ENCODE measurements around the gene PFN3. TPM values are rescaled to one million over a fixed set of nuclear protein-coding genes. Genes with fewer than 3 reads are reported as not detected.

The PFN3 gene
- total RNA-seq, 1 donor from 2014 or later: not detected

DNA sequence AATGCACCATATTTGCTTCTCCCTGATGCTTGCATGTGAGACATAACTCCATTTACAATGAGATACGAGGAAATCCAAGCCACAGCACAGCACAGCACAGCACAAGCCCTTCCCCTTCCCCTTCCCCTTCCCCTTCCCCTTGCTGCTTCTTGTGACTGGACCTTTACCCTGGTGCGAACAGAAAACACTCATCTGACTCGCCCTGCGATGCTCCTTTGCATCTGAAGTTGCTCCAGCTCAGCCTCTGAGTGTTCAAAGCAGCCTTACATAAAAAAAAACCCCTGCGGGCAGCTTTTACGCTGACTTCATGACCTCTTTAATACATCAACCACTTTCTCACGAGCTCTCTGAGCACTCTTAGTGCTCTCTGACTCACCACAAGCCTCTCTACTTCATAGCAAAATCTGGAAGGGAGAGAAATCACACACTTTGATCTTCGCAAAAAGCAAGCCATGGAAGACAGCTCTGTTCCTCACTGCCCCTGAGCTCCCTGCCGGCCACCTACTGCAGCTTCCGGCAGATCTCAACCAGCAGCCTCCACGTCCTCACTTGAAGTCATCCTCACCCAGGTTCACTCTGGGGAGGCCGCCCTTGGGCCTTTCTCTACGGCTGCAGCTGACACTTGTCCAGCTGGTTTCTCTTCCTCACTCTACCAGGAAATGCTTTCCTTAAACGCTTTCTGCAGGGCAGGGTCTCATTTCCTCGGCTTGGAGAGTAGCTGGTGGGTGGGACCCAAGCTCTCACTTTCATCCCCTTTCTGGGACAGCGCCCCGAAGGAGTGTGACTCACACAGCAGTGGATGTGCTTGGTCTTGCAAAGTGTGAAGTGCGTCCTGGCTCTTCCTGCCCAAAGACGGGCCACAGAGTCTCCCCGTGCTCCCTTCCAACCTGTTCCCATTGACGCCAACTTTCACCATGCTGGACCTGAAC lies 11.0 kb downstream of the PFN3 start:
- TF ChIP-seq, protein P1, sequence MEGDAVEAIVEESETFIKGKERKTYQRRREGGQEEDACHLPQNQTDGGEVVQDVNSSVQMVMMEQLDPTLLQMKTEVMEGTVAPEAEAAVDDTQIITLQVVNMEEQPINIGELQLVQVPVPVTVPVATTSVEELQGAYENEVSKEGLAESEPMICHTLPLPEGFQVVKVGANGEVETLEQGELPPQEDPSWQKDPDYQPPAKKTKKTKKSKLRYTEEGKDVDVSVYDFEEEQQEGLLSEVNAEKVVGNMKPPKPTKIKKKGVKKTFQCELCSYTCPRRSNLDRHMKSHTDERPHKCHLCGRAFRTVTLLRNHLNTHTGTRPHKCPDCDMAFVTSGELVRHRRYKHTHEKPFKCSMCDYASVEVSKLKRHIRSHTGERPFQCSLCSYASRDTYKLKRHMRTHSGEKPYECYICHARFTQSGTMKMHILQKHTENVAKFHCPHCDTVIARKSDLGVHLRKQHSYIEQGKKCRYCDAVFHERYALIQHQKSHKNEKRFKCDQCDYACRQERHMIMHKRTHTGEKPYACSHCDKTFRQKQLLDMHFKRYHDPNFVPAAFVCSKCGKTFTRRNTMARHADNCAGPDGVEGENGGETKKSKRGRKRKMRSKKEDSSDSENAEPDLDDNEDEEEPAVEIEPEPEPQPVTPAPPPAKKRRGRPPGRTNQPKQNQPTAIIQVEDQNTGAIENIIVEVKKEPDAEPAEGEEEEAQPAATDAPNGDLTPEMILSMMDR (IDR thresholded peaks at IDR 0.05; ENCODE audit: insufficient read depth, low read length, severe bottlenecking): peak; percentile 0

GRCh38 chr5:177388521-177389052 lies 11.9 kb downstream of the PFN3 start:
- H3K36me3 ChIP-seq (ENCODE audit: control insufficient read depth, insufficient read depth, low read length): no peaks in the 10 kb centered on the region
- H3K4me3 ChIP-seq (ENCODE audit: low read depth, low read length): no peak overlapping the region
- no peaks in the 10 kb centered on the region for H3K27me3 ChIP-seq (ENCODE audit: control insufficient read depth, insufficient read depth, low read length)
- FAIRE-seq (peak; percentile 13), DNase-seq (ENCODE audit: low read depth) (peak; percentile 93)
- TF ChIP-seq, protein P1 (IDR thresholded peaks at IDR 0.05; ENCODE audit: insufficient read depth, low read length, severe bottlenecking): no peak

More for the DNA sequence above, 11.0 kb downstream of the PFN3 start:
- Histone ChIP-seq H3K27me3 (ENCODE audit: control insufficient read depth, insufficient read depth, low read length) (no peaks in the 10 kb centered on the region), H3K4me3 (ENCODE audit: low read depth, low read length) (no peak overlapping the region), H3K36me3 (ENCODE audit: control insufficient read depth, insufficient read depth, low read length) (no peaks in the 10 kb centered on the region)
- FAIRE-seq (peak; percentile 87), DNase-seq (ENCODE audit: low read depth) (peak; percentile 97)

DNA sequence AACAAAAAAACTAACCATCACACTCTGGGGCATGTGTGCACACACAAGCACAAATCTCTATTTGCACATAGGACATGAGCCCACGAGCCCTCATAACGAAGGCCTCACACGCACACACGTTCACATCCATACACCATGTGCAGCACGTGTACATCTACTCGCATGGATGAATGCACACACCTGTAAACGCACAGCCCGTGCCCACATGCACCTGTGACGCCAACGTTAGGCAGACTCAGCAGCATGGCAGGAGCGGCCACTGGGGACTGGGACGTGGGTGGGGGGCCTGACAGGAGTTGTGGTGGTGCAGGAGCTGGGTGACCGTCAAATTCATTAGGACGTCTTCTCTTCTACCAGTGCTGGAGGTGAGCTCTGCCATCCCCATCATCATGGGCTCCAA lies 13.1 kb downstream of the PFN3 start:
- no peak for FAIRE-seq
- H3K27me3 ChIP-seq (ENCODE audit: control insufficient read depth, insufficient read depth, low read length): no peaks in the 10 kb centered on the region
- DNase-seq (ENCODE audit: low read depth): no peak
- H3K36me3 ChIP-seq (ENCODE audit: control insufficient read depth, insufficient read depth, low read length): no peaks in the 10 kb centered on the region
- no peak overlapping the region for H3K4me3 ChIP-seq (ENCODE audit: low read depth, low read length)
- TF ChIP-seq, protein P1 (IDR thresholded peaks at IDR 0.05; ENCODE audit: insufficient read depth, low read length, severe bottlenecking): no peak

DNA sequence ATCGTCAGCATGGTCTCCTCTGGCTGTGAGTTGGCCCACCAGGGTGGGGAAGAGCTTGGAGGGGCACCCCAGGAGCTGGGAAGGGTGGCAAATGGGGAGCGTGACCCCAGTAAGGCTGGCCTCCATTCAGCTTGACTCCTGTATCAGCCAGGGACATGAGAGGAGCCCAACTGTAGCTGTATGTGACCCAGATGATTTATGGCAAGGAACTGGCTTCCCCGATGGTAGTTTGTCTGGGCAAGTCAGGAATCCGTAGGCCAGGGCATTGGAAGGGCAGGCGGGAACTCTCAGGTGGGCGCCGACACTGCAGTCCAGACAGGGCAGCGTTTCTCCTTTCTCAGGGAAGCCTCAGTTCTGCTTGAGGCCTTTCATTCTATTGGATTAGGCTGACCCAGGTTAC lies 13.9 kb downstream of the PFN3 start:
- no peaks in the 10 kb centered on the region for H3K27me3 ChIP-seq (ENCODE audit: control insufficient read depth, insufficient read depth, low read length)
- TF ChIP-seq, protein P1 (IDR thresholded peaks at IDR 0.05; ENCODE audit: insufficient read depth, low read length, severe bottlenecking): no peak
- H3K36me3 ChIP-seq (ENCODE audit: control insufficient read depth, insufficient read depth, low read length): no peaks in the 10 kb centered on the region
- FAIRE-seq (no peak), DNase-seq (ENCODE audit: low read depth) (no peak)
- H3K4me3 ChIP-seq (ENCODE audit: low read depth, low read length): no peak overlapping the region

DNA sequence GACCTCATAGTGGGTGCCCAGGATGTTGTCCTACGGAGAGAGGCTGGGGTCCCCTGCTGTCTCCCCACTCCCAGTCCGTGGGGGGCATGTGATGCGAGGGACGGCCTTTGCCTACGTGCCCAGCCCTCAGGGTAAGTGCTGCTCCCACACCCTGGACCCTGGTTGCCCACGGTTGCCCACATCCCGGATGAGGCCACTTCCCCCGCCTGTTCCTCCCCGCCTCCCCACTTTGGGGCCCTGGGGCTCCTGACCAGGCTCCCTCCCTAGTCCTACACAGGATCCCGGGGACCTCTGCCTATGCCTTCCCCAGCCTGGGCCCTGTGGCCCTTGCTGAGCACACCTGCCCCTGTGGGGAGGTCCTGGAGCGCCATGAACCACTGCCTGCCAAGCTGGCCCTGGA lies 14.7 kb downstream of the PFN3 start:
- Histone ChIP-seq H3K36me3 (ENCODE audit: control insufficient read depth, insufficient read depth, low read length) (no peaks in the 10 kb centered on the region), H3K4me3 (ENCODE audit: low read depth, low read length) (no peak overlapping the region), H3K27me3 (ENCODE audit: control insufficient read depth, insufficient read depth, low read length) (no peaks in the 10 kb centered on the region)
- DNase-seq (ENCODE audit: low read depth) (no peak), FAIRE-seq (no peak)
- TF ChIP-seq, protein P1 (IDR thresholded peaks at IDR 0.05; ENCODE audit: insufficient read depth, low read length, severe bottlenecking): no peak

All from bronchial epithelial cell (primary cell).